AG08396 (cell line): ENCODE data around the gene B3GALT6.

Experiments
- DNase-seq: peaks from one replicate; pipeline ENCODE4 v3.0.0; 2012; ENCODE audit warnings: low spot score, mixed read lengths

The B3GALT6 gene

DNA sequence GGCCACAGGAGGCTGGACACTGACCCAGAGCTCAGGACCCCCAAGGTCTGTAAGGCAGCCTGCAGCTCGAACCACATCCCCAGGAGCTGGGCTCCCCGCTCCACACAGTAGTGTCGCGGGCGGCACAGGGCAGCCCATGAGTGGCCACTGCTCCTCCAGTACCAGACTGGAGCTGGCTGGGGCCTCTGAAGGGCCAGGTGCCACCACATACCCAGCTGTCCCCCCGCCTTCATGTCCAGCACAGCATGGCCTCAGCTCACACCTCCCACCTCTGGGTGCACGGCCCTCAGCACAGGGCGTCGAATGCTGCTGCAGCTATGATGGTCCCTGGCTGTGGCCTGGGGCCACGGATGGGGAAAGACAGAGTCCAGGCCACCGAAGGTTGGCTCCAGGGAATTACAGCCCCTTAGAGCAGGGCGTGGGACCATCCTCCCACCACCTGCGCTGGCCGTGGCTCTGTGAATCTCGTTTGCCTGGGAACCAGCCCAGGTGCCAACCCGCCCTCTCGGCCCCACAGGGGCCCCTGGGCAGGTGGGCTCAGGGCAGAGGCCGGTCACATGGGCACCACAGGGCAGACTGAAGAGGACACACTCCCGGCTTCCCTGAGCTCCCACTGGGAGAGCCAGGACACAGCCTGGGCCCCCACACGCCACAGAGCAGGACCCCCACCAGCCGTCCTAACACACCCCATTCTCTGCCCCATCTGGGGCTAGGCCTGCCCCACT is 16.0 kb upstream of the B3GALT6 start:
- no peak for DNase-seq

DNA sequence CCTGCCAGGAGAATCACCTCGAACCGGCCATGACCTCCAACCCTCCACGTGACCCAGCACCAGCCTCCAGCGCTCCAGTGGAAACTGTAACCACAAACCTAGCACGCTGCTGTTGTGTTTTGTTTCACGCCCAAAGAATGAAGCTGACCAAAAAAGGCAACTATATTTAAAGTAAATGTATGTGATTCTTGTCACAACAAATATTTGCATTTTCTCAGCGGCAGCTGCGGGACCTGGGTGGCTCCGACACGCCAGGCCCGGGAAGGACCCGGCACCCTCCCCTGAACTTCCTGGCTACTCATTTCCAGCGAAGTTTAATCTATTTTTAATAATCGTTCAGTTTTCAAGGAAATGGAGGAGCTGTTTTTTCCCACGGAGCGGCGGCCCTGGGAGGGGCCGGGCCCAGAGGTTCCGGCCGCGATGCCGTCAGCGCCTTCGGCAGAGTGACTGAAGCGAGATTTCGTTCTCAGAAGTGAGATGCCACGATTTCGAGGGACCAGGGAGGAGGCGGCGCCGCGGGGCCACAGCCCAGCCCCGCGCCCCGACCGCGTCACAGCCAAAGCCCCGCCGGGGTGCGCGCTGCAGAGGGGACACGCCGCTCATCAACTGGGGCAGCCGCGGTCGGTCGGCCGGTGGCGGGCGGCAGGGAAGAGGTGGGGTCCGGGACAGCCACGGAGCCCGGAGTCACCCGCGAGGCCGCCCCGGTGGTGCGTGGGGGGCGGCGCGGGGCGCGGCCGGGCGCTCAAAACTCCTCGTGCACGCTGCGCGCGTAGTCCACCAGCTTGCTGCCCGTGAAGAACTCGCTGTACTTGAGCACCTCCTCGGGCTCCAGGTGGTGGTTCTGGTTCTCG is 15.0 kb upstream of the B3GALT6 start:
- DNase-seq = no peak

DNA sequence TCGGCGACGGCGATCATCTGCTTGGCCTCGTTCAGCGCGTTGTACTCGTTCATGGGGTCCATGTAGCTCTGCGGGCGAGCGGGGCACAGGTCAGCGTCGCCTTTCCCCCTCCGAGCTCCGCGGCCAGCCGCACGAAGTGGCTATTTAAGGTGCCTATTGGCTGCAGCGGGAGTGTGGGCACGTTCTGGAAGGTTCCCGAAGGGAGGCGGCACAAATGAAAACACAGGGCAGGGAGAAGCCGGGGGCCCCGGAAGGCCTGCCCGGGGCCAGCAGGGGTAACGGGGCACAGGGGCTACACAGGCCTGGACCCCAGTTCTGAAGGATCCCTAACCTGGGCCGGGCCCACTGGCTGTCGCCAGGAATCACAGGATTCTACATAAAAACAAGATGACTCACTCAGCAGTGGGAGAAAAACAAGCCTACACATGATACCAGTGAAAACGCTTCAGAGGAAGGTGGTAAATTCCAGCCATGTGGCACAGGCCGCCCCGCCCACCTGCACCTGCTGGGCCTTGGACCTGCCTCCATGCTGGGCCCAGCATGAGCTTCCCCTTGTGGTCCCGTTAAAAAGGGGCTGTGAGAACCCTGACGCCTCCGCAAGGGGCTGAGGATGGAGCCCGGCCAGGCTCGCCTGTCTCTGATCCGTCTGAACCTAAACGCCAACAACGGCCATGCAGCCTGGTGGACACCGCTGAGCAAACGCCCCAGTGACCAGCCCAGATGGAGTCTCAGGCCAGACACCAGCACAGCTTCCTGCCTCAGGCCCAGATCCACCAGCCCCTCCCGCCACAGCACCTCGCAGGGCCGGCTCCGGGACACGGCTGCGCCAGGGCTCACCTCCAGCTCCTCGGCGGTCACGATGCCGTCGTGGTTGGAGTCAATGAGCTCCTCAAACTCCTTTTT is 14.2 kb upstream of the B3GALT6 start:
- no peak for DNase-seq

DNA sequence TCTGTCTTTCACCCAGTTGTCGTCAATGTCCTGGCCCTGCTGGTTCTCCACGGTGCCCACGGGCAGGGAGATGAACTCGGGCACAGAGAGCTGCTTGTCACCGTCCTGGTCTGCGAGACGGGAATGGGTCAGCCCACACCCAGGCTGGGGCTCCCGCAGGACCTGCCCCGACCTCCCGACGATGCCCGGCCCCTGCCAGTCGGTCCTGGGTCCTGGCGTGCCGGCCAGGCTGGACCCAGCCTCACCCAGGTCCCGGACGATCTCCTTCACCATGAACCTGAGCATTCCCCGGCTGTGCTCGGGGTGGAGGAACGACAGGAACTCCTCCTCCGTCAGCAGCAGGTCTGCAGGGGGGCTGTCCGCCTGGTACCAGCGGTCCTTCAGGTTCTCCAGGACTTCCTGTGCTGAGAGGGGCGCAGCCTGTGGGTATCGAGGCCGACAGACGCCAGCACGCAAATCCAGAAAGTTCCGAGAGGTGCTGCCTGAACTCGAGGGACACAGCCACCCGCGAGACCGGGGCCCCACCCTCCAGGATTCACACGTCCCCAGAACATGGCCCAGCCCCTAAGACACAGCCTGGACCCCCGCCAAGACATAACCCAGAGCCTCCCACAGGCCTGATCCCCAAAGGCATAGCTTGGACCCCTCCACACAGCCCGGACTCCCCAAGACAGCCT is 13.4 kb upstream of the B3GALT6 start:
- DNase-seq = no peak

DNA sequence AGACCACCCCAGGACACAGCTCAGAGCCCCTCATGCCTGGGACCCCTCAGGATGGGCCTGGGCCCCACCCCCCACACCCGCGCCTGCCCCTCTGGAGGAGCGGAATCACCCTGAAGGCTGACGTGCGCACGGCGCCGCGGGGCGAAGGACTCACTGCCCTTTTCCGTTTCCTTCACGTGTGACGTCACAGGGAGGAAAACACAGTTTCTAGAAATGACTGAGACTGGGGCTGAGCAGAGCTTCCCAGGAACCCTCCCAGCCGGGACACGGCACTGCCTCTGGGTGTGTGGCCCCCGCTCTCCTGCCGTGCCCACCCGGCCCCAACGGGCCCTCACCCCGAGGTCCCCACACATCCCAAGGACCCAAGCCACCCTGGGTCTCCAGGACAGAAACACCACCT is 12.7 kb upstream of the B3GALT6 start:
- DNase-seq = no peak

DNA sequence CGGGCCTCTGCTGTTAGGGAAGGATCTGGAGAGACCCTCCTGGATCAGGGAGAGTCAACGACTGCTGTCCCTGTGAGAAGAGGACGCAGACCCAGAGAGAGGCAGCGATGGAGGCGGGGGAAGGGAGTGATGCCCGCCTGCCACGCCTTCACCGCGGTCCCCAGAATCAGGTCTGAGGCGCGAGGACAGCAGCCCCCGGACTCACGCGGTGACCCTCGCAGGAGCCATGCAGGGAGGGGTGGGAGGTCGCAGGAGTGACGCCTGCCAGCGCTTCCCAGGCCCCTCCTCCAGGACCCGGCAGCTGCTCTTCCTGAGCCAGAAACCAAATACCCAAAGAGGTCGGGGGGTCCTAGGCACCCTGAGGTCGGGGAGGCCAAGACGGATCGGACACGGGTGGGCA is 11.8 kb upstream of the B3GALT6 start:
- no peak for DNase-seq

DNA sequence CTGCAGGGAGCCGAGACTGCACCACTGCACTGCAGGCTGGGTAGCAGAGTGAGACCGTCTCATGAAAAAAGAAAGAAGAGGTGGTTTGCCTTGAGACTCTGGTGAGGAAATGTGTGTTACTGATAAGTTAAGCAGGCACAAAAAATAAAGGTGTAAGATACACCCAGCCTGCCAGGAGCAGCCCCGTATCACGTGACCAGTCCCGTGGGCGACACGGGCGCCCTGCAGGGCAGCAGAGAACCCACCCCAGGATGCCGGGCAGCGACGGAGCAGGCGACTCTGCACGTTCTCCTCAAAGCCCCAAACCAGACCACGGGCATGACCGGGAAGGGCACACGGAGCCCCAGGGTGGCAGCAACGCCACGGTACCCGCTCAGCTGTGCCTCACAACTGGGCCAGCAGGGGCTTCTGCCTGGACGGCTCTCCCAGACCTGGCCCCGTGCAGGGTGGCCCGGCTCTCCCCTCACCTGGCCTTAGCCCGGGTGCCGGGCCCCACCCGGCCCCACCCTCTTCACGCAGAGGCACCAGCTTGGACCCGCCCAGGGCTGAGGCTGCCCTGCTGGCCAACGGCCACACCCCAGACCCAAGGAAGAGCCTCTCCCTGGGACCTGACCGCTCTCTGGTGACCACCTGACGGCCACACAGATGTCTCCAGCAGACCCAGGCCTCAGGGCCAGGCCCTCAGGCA is 10.0 kb upstream of the B3GALT6 start:
- DNase-seq = no peak

DNA sequence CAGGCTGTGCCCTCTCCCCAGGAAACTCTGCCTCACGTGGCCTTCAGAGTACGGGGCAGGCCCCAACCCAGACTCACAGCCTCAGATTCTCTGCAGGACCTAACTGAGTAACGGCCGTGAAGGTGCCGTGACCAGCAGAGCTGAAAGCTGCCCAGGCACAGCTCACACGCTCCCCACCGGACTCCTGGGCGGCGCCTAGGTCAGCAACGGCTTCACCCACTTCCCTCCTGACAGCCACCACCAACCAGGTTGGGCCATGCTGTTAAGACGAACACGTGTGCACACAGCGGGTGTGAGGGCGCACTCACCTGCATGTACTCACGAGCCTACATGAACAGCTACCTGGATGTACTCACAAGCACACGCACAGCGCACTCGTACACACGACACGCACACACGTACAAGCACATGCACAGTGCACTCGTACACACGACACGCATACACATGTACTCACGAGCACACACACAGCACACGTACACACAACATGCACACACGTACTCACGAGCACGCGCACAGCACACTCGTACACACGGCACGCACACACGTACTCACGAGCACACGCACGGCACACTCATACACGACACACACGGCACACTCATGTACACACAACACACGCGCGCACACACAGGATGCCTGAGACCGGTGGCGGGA is 9.3 kb upstream of the B3GALT6 start:
- DNase-seq = no peak

DNA sequence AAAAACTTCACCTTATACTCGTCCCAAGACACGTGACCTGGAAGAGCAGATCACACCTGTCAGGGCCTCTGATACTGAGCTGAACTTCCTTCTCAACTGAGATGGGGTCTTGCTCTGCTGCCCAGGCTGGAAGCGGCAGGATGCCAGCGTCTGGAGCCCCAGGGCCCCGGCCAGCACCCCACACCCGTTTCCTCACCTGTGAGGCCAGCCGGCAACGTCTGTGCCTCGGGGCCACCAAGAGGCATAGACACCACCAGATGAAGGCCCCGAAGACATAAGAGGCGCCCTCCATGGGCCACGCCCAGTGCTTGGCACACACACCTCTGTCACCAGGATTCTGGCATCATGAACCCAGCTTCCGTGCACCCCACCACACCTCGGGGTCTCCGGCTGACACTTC is 8.7 kb upstream of the B3GALT6 start:
- no peak for DNase-seq

DNA sequence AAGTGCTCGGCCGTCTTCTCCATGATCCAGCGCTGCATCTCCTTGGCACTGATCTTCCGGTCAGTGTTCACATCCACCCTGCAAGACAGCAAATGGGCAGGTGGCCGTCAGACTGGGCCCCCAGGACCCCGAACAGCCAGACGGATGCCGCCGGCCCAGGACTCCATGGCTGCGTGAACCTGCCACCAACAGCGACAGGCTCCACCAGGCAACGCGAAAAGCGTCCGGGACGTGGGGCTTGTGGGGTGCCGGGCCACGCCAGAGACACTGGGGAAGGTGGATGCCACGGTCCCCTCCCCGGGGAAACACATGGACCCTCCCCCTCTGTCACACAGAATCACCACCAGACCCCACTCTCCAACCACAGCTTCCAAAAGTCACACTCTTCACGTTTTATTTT is 8.1 kb upstream of the B3GALT6 start:
- DNase-seq = no peak

DNA sequence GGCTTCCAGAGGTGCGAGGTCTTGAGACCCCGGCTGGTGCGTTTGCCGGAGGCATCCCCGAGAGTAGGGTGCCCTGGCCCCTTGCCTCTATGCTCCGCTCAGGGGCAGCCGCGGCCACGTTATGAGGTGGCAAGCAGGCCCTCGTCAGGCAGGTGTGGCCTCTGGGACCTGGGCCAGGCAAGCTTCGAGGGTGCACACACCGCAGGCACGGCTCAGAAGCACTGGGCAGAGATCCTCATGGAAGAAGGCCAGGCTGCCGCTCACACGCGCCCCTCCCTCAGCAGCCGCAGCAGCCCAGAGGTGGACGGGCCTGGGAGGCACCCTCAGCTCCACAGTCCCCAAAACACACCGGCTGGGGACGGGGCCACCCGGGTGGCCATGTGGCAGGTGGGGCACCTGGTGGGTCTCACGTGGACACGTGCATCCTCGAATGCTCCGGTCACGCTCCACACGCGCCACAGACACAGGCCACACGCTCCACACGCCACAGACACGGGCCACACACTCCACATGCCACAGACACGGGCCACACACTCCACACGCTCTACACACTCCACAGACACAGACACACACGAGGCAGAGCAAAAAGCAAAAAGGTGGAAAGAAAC is 6.7 kb upstream of the B3GALT6 start:
- DNase-seq = no peak

DNA sequence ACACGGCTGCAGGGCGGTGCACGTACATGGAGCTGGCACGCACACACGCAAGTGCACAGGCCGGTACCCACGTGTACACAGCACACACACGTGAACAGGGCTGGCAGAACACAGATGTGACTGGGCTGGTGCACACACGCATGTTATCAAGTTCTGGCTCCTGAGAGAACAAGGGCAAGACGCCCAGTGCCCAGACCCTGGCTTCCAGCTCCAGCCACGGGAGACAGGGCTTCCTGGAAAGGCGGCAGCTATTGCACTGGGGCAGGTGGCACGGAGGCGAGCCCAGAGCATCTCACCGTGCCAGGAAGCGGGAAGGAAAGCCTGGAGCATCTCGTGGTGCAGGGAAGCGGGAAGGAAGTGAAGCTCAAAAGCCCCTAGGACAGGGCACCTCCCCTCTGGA is 6.1 kb upstream of the B3GALT6 start:
- no peak for DNase-seq

DNA sequence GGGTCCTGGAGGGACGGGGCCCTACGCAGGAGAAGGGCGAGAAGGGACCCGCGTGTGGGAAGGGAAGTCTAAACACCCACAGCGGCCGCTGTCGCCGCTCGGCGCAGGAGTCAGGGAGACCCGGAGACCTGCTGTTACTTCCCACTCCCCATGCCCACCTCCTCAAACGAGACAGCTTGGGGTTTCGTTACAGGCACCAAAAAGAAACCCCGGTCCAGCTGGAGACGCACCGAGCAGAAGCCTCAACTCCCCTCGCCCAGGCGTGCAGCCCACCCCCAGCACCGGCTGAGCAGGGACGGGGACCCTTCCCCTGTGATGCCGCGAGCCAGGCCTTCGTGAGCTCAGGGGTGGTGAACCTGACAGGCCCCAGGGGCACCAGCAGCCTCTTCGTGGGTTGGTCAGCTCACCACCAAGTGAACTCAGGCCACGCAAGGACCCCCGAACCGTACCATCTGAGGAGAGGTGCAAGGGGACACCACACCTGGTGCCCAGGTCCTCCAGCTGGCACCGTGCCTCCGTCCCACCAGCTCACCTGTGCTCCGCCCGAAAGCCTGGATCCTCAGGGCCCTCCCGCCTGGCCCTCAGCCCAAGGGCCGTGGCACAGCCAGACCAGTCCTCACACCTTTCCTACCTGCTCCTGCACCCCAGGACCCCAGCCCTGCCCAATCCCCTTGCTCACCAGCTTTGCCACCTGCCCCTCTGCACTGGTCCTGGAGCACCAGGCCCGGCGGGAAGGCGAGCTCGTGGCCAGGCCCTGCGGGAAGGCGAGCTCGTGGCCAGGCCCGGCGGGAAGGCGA is 5.3 kb upstream of the B3GALT6 start:
- no peak for DNase-seq

DNA sequence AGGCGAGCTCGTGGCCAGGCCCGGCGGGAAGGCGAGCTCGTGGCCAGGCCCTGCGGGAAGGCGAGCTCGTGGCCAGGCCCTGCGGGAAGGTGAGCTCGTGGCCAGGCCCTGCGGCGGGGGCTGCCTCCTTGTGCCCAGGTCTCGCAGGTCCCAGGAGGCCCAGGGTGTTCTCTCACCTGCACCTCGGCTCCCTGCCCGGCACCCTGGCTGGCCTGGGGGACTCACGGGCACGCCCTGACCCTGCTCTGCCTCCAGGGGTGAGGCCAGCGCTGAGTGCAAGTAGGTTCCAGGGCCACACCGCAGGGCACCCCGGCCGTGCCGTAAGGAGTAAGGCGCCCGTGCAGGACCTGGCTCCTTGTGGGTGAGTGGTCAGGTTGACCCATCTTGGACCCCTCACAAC is 4.7 kb upstream of the B3GALT6 start:
- no peak for DNase-seq

DNA sequence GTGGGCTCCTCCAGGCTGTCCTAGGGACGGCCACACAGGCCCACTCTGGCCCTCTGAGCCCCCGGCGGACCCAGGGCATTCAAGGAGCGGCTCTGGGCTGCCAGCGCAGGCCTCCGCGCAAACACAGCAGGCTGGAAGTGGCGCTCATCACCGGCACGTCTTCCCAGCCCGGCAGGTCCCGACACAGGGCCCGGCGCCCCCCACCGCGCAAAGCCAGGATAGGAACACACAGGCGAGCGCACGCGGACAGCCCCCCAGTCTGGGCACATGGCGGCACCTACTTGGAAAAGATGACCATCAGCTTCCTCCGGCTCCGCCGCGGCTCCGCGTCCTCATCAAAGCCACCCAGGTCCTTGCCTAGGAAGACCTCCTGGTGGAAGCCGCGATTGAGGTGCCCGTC is 3.9 kb upstream of the B3GALT6 start:
- no peak for DNase-seq

DNA sequence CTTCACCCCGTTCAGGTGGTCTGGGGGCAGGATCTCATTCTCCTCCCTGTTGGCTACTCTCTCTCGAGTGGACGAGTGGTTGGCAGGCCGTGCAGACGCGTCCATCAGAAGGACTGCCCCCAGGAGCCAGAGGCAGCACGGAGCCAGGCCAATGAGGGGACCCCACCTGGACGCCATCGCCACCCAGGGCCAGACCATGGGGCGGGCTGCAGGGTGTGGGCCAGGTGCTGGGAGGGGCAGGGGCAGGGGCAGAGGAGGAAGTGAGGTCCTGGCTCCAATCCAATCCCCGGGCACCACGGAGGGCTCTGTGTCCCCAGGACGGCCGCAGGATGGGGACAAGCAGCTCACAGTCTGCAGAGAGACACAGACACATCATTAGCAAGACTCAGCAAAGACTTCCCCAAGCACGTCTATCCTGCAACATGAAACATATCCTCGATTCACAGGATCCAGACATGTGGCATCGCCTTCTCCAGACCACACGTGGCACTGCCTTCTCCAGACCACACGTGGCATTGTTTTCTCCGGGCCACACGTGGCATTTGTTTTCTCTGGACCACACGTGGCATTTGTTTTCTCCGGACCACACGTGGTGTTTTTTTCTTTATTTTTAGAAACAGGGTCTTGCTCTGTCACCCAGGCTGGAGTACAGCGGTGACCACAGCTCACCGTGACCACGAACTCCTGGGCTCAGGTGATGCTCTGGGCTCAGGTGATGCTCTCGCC is 3.3 kb upstream of the B3GALT6 start:
- no peak for DNase-seq

DNA sequence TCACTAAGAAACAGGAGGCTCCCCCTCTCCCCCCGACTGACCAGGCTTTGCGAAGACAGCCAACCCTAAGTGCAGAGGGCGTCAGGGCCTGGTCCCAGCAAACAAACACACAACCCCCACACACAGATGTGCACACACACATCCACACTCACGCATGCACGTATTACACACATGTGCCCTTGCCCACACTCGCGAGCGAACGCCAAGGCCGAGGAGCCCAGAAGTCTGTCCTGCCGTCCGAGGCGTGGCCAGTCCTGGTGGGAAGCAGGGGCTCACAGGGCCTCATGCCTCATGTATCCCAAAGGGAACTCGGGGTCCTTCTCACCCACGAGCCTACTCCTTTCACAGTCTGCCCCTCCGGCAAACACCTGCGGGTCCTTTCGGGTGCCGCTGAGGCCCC is 2.3 kb upstream of the B3GALT6 start:
- DNase-seq = no peak

DNA sequence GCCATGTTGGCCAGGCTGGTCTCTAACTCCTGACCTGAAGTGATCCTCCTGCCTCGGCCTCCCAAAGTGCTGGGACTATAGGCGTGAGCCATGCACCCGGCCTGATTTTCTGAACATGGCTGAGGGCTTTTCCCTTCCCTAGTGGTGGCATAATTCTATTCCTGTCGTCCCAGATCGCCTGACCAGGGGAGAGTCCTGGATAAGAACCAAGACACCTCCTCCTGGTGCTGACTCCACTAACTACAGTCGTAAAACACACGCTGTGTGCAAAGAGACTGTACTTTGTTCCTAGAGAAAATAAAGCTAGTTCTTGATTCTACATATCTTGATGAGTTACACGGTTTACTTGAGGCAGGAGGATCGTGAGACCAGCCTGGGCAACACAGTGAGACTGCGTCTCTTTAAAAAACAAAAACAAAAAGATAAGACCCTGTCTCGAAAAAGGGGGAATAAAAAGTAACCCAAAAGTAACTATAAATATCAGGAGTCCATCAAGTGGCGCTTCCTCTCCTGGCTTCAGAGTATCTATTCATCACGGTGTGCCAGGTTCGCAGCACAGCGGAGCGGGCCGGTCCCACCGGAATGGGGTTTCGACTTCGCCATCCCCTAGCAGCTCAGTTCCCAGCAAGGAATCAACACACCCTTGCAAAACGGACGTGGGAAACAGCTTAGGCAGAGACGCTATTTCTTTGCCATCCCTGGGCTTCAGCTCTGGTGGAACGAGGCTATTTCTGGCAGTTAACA is 1.2 kb upstream of the B3GALT6 start:
- DNase-seq = peak; percentile 92
